ENCODE measurements around the gene ANKK1. TPM values are rescaled to one million over a fixed set of nuclear protein-coding genes. Genes with fewer than 3 reads are reported as not detected.

Gene ANKK1
- total and polyA plus RNA-seq, 2 experiments from 2014 or later = 0.13 to 0.43 TPM

DNA sequence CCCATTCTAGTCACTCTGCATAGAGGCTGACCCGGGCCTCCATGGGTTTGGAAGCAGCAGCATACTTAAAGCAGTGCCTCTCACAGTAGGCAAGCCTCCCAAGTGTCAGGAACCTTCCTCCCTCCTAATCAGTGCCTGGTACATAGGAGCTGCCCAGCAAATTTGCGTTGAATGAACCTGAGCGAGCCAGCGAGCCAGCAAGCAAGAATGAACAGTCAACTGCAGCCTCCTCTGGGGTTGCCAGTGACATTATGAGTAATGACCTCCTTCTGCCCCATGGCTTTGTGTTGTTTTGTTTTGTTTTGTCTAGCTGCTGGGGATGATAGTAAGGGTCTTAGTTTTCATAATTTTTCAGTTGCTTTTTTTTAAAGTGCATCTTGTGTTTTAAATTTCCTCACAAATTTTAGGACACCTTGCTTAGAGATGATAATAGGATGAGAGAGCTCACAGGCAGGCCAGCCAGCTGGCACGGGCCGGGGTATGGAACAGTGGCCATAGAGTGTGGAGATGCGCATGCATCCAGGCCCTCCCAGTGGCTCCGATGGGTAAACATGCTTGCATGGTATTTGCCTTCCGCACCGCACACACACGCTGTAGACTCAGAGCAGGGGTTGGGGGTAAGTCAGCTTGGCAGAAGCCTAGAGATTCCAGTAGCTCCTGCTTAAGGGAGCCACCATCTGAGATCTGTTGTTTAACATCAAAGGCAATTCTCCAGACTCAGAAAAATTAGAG is 37.1 kb upstream of the ANKK1 start:
- no peaks in the 10 kb centered on the region for H3K9me3 ChIP-seq (ENCODE audit: low read depth)
- WGBS (ENCODE audit: low lambda C conversion rate, missing lambda C conversion rate) = 92% methylated on average over 11 of the region's 11 CpGs
- peaks cover 3% of the 10 kb centered on the region for H3K36me3 ChIP-seq (replicated peaks; ENCODE audit: insufficient read depth, low read depth)
- no peak overlapping the region for H3K27ac ChIP-seq
- H3K4me3 ChIP-seq = no peak overlapping the region
- H3K79me2 ChIP-seq = no peaks in the 10 kb centered on the region
- no peaks in the 10 kb centered on the region for H3K9me2 ChIP-seq (replicated peaks; ENCODE audit: insufficient read depth)
- H4K20me1 ChIP-seq (ENCODE audit: insufficient read depth, poor library complexity, severe bottlenecking) = no peaks in the 10 kb centered on the region
- no peak overlapping the region for H2AFZ ChIP-seq
- H3K27me3 ChIP-seq = no peaks in the 10 kb centered on the region
- no peak for DNase-seq (ENCODE audit: low spot score)
- TF ChIP-seq EZH2 (IDR thresholded peaks at IDR 0.05; ENCODE audit: borderline replicate concordance) = no peak
- TF ChIP-seq, protein P1, sequence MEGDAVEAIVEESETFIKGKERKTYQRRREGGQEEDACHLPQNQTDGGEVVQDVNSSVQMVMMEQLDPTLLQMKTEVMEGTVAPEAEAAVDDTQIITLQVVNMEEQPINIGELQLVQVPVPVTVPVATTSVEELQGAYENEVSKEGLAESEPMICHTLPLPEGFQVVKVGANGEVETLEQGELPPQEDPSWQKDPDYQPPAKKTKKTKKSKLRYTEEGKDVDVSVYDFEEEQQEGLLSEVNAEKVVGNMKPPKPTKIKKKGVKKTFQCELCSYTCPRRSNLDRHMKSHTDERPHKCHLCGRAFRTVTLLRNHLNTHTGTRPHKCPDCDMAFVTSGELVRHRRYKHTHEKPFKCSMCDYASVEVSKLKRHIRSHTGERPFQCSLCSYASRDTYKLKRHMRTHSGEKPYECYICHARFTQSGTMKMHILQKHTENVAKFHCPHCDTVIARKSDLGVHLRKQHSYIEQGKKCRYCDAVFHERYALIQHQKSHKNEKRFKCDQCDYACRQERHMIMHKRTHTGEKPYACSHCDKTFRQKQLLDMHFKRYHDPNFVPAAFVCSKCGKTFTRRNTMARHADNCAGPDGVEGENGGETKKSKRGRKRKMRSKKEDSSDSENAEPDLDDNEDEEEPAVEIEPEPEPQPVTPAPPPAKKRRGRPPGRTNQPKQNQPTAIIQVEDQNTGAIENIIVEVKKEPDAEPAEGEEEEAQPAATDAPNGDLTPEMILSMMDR (IDR thresholded peaks at IDR 0.05; ENCODE audit: poor library complexity) = no peak
- TF ChIP-seq EZH2phosphoT487 (IDR thresholded peaks at IDR 0.05; ENCODE audit: low read depth, severe bottlenecking, unreplicated experiment) = no peak
- H3K4me1 ChIP-seq (ENCODE audit: insufficient read depth) = no peaks in the 10 kb centered on the region
- no peak overlapping the region for H3K4me2 ChIP-seq

DNA sequence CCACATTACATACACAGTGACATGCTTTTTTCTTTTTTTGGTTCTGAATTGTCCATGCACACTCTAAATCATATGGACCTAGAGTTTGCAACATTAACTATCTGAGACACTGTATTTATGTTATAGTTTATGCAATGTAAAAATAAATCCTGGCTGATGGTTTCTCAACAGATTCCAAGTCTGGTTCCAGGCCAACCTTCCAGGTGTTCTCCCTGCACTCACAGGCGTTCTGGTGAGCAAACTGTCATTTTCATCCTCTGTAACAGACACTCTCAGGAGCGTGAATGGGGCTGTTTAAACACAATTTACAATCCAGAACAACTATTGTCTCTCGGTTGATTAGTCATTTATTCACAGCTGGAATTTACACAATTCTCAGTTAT is 36.5 kb upstream of the ANKK1 start:
- no peak for DNase-seq (ENCODE audit: low spot score)
- Histone ChIP-seq H3K4me3 (no peak overlapping the region), H3K9me3 (ENCODE audit: low read depth) (no peaks in the 10 kb centered on the region), H4K20me1 (ENCODE audit: insufficient read depth, poor library complexity, severe bottlenecking) (no peaks in the 10 kb centered on the region), H2AFZ (no peak overlapping the region), H3K27me3 (no peaks in the 10 kb centered on the region), H3K79me2 (no peaks in the 10 kb centered on the region), H3K9me2 (replicated peaks; ENCODE audit: insufficient read depth) (no peaks in the 10 kb centered on the region), H3K4me2 (no peak overlapping the region), H3K4me1 (ENCODE audit: insufficient read depth) (no peaks in the 10 kb centered on the region), H3K27ac (no peak overlapping the region), H3K36me3 (replicated peaks; ENCODE audit: insufficient read depth, low read depth) (peaks cover 3% of the 10 kb centered on the region)
- TF ChIP-seq EZH2phosphoT487 (IDR thresholded peaks at IDR 0.05; ENCODE audit: low read depth, severe bottlenecking, unreplicated experiment) (no peak), EZH2 (IDR thresholded peaks at IDR 0.05; ENCODE audit: borderline replicate concordance) (no peak)
- TF ChIP-seq, protein P1 (IDR thresholded peaks at IDR 0.05; ENCODE audit: poor library complexity) = no peak
- 51% methylated on average over 3 of the region's 3 CpGs for WGBS (ENCODE audit: low lambda C conversion rate, missing lambda C conversion rate)

DNA sequence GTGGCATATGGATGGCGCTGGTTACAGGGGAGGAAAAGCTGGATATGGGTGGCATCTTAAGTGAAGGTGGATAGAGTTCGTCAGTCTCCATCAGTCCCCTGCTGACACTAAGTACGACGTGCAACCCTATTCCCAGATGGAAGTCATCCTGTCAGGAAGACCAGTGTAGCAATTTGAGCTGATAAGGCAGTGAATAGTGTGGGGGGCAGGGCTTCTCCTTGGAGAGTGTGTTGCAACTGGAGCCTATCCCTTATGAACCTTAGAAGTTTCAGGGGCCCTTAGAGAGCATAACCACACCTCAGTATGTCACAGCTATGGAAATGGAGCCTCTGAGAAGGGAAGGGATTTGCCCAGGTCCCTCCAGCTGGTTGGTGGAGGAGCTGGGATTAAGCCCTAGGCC is 36.1 kb upstream of the ANKK1 start:
- Histone ChIP-seq H3K27me3 (no peaks in the 10 kb centered on the region), H3K4me3 (no peak overlapping the region), H3K36me3 (replicated peaks; ENCODE audit: insufficient read depth, low read depth) (peaks cover 3% of the 10 kb centered on the region), H3K4me1 (ENCODE audit: insufficient read depth) (no peaks in the 10 kb centered on the region), H3K9me3 (ENCODE audit: low read depth) (no peaks in the 10 kb centered on the region), H4K20me1 (ENCODE audit: insufficient read depth, poor library complexity, severe bottlenecking) (no peaks in the 10 kb centered on the region), H2AFZ (no peak overlapping the region), H3K27ac (no peak overlapping the region), H3K79me2 (no peaks in the 10 kb centered on the region), H3K9me2 (replicated peaks; ENCODE audit: insufficient read depth) (no peaks in the 10 kb centered on the region), H3K4me2 (no peak overlapping the region)
- WGBS (ENCODE audit: low lambda C conversion rate, missing lambda C conversion rate) = 55% methylated on average over 4 of the region's 4 CpGs
- TF ChIP-seq EZH2 (IDR thresholded peaks at IDR 0.05; ENCODE audit: borderline replicate concordance) (no peak), EZH2phosphoT487 (IDR thresholded peaks at IDR 0.05; ENCODE audit: low read depth, severe bottlenecking, unreplicated experiment) (no peak)
- TF ChIP-seq, protein P1 (IDR thresholded peaks at IDR 0.05; ENCODE audit: poor library complexity) = no peak
- DNase-seq (ENCODE audit: low spot score) = peak; percentile 13

Measured in hepatocyte (in vitro differentiated cells).